ENCODE data around the gene DNAH17. TPM values are rescaled to one million over a fixed set of nuclear protein-coding genes. Genes with fewer than 3 reads are reported as not detected.

DNAH17 gene
- total and polyA plus RNA-seq, 2 of the 13 experiments (the other 11 are each of a cell fraction or from before 2014, with no cell fraction given), result 0.86 to 1.6 TPM

DNA sequence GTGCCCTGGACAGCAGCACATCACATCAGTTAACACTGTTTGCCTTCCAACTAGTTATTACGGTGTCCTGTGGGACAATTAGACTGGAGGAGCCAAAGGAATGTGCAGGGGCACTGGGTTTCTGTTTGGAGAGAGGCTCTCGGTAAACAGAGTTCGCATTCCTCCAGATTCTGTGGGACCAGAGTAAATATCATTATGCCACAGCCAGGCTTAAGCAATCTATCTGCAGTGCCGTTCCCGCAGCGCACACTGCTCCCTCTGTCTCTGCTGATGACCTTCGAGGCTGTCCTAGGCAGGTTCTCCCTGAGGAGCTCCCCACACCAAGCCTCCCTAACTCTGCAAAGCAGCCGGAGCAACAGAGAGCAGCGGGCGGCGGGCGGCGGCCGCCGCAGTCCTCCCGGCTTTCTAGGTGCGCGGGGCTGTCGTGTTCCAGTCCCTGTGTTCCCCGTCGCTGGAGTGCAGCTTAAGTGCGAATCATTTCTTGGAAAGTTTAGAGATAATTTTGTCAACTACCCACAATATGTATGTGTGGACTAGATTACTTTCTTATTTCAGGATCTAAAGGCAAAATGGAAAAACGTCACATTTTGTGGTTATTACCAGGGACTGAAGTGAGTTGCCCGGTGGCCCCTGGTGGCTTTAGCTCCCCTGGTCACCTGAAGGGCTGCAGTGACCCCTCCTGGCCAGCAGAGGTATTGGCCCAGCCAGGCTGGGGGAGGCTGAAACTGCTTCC lies 155.5 kb downstream of the DNAH17 start (continued):
- TF ChIP-seq FLYWCH1 (CRISPR knock-in tag; IDR thresholded peaks at IDR 0.05) (no peak), NR2C2 (CRISPR knock-in tag; IDR thresholded peaks at IDR 0.05; ENCODE audit: borderline replicate concordance) (peak; percentile 81), ATF6 (CRISPR knock-in tag; conservative IDR thresholded peaks at IDR 0.05) (no peak), ZSCAN31 (CRISPR knock-in tag; IDR thresholded peaks at IDR 0.05; ENCODE audit: low read depth) (peak; percentile 99), TEF (CRISPR knock-in tag; IDR thresholded peaks at IDR 0.05) (no peak), RELA (CRISPR knock-in tag; IDR thresholded peaks at IDR 0.05) (peak; percentile 71; the same call in 1 of the 2 replicates), MYPOP (CRISPR knock-in tag; IDR thresholded peaks at IDR 0.05) (peak; percentile 93; the same call in 1 of the 2 replicates), YEATS4 (CRISPR knock-in tag; IDR thresholded peaks at IDR 0.05; ENCODE audit: borderline replicate concordance) (no peak), SNRNP70 (IDR thresholded peaks at IDR 0.05; ENCODE audit: low read depth, low read length) (no peak), FOXP4 (CRISPR knock-in tag; IDR thresholded peaks at IDR 0.05) (peak; percentile 98), ATF7 (IDR thresholded peaks at IDR 0.05) (no peak), ATF7 (CRISPR knock-in tag; IDR thresholded peaks at IDR 0.05) (peak; percentile 82; the same call in 1 of the 2 replicates), ZNF891 (CRISPR knock-in tag; IDR thresholded peaks at IDR 0.05) (peak; percentile 65; the same call in 1 of the 2 replicates), PAF1 (CRISPR knock-in tag; IDR thresholded peaks at IDR 0.05) (no peak), KLF15 (CRISPR knock-in tag; IDR thresholded peaks at IDR 0.05; ENCODE audit: borderline replicate concordance) (peak; percentile 90; the same call in 1 of the 2 replicates), EED (CRISPR knock-in tag; IDR thresholded peaks at IDR 0.05) (peak; percentile 81)
- TF ChIP-seq, protein P1, sequence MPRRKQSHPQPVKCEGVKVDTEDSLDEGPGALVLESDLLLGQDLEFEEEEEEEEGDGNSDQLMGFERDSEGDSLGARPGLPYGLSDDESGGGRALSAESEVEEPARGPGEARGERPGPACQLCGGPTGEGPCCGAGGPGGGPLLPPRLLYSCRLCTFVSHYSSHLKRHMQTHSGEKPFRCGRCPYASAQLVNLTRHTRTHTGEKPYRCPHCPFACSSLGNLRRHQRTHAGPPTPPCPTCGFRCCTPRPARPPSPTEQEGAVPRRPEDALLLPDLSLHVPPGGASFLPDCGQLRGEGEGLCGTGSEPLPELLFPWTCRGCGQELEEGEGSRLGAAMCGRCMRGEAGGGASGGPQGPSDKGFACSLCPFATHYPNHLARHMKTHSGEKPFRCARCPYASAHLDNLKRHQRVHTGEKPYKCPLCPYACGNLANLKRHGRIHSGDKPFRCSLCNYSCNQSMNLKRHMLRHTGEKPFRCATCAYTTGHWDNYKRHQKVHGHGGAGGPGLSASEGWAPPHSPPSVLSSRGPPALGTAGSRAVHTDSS (CRISPR knock-in tag; conservative IDR thresholded peaks at IDR 0.05), result no peak
- TF ChIP-seq, protein P2, sequence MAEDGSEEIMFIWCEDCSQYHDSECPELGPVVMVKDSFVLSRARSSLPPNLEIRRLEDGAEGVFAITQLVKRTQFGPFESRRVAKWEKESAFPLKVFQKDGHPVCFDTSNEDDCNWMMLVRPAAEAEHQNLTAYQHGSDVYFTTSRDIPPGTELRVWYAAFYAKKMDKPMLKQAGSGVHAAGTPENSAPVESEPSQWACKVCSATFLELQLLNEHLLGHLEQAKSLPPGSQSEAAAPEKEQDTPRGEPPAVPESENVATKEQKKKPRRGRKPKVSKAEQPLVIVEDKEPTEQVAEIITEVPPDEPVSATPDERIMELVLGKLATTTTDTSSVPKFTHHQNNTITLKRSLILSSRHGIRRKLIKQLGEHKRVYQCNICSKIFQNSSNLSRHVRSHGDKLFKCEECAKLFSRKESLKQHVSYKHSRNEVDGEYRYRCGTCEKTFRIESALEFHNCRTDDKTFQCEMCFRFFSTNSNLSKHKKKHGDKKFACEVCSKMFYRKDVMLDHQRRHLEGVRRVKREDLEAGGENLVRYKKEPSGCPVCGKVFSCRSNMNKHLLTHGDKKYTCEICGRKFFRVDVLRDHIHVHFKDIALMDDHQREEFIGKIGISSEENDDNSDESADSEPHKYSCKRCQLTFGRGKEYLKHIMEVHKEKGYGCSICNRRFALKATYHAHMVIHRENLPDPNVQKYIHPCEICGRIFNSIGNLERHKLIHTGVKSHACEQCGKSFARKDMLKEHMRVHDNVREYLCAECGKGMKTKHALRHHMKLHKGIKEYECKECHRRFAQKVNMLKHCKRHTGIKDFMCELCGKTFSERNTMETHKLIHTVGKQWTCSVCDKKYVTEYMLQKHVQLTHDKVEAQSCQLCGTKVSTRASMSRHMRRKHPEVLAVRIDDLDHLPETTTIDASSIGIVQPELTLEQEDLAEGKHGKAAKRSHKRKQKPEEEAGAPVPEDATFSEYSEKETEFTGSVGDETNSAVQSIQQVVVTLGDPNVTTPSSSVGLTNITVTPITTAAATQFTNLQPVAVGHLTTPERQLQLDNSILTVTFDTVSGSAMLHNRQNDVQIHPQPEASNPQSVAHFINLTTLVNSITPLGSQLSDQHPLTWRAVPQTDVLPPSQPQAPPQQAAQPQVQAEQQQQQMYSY (CRISPR knock-in tag; IDR thresholded peaks at IDR 0.05), result no peak

Data from HepG2 (cell line).